DND-41 (cell line): ENCODE data around the gene PCYOX1L.

Experiments used
- ATAC-seq: fragments of 200-7000 bp; cut with Tn5 transposase; 3 replicates; pipeline ENCODE4 v1.9.1; 2021; ENCODE audit warnings: low read depth; ENCODE audit not compliant: insufficient read depth
- DNase-seq: peaks from one replicate; pipeline ENCODE4 v3.0.0-alpha.2; 2020
- H2AFZ ChIP-seq: 2 replicates; pipeline ENCODE4 v1.6.0; 2012; ENCODE audit warnings: low read depth, low read length
- H3K27ac ChIP-seq: 2 replicates; pipeline ENCODE4 v1.5.1; 2012; ENCODE audit warnings: low read length, inconsistent platforms
- H3K27me3 ChIP-seq: fragments of 200-600 bp; sonication (generic); 2 replicates; pipeline ENCODE4 v1.6.0; 2012; ENCODE audit warnings: low read length, mild to moderate bottlenecking, inconsistent platforms; ENCODE audit not compliant: insufficient read depth, poor library complexity
- H3K36me3 ChIP-seq: 2 replicates; pipeline ENCODE4 v1.5.1; 2012; ENCODE audit warnings: low read length, inconsistent platforms; ENCODE audit not compliant: insufficient read depth
- H3K4me1 ChIP-seq: 2 replicates; pipeline ENCODE4 v1.5.1; 2012; ENCODE audit warnings: mild to moderate bottlenecking, low read length; ENCODE audit not compliant: insufficient read depth
- H3K4me2 ChIP-seq: 2 replicates; pipeline ENCODE4 v1.6.0; 2012; ENCODE audit warnings: mild to moderate bottlenecking, moderate library complexity, low read length, inconsistent platforms; ENCODE audit not compliant: insufficient read depth
- H3K4me3 ChIP-seq, 2 experiments: fragments of 200-600 bp in 1 of 2; shearing (Covaris generic) in 1 of 2; 2 replicates each; pipeline ENCODE4 v1.5.1; 2012 to 2016; ENCODE audit warnings: inconsistent platforms in 2 of 2, low read length in 2 of 2, mild to moderate bottlenecking in 2 of 2, low read depth in 1 of 2, moderate library complexity in 1 of 2
- H3K79me2 ChIP-seq: 2 replicates; pipeline ENCODE4 v1.6.0; 2012; ENCODE audit warnings: low read length, inconsistent platforms; ENCODE audit not compliant: insufficient read depth
- H3K9ac ChIP-seq: 2 replicates; pipeline ENCODE4 v1.6.0; 2012; ENCODE audit warnings: low read depth, mild to moderate bottlenecking, inconsistent platforms, low read length, moderate library complexity
- H3K9me3 ChIP-seq: 2 replicates; pipeline ENCODE4 v1.5.1; 2012; ENCODE audit warnings: low read length, moderate library complexity, mild to moderate bottlenecking, inconsistent platforms; ENCODE audit not compliant: insufficient read depth, severe bottlenecking
- H4K20me1 ChIP-seq: 2 replicates; pipeline ENCODE4 v1.6.0; 2012; ENCODE audit warnings: low read length; ENCODE audit not compliant: insufficient read depth
- CTCF ChIP-seq: IDR thresholded peaks from 2 replicates; pipeline ENCODE4 v1.5.1; 2012; ENCODE audit warnings: borderline replicate concordance, low read length, moderate library complexity, mild to moderate bottlenecking; ENCODE audit not compliant: poor library complexity, severe bottlenecking; ENCODE audit errors: extremely low read depth
- EZH2 ChIP-seq: IDR thresholded peaks from 3 replicates; pipeline ENCODE4 v1.6.1; 2012; ENCODE audit warnings: borderline replicate concordance, low read depth, mild to moderate bottlenecking, moderate library complexity, low read length, inconsistent platforms; ENCODE audit not compliant: severe bottlenecking

Gene PCYOX1L

GRCh38 chr5:149406203-149406978, 48.5 kb downstream of the PCYOX1L start:
- Histone ChIP-seq H3K4me3 (no peak overlapping the region), H3K9ac (no peak overlapping the region), H2AFZ (no peak overlapping the region), H3K4me2 (no peak overlapping the region), H3K4me1 (no peaks in the 10 kb centered on the region), H3K27ac (no peak overlapping the region), H3K9me3 (no peaks in the 10 kb centered on the region), H3K79me2 (no peaks in the 10 kb centered on the region), H3K36me3 (no peaks in the 10 kb centered on the region), H3K27me3 (peaks cover 13% of the 10 kb centered on the region), H4K20me1 (no peaks in the 10 kb centered on the region)
- TF ChIP-seq EZH2 (no peak), CTCF (no peak)
- ATAC-seq: no peak
- no peak for DNase-seq

GRCh38 chr5:149406979-149407306, 49.1 kb downstream of the PCYOX1L start:
- Histone ChIP-seq H3K27ac (no peak overlapping the region), H2AFZ (no peak overlapping the region), H3K4me2 (no peak overlapping the region), H3K4me1 (no peaks in the 10 kb centered on the region), H4K20me1 (no peaks in the 10 kb centered on the region), H3K9ac (no peak overlapping the region), H3K79me2 (no peaks in the 10 kb centered on the region), H3K9me3 (no peaks in the 10 kb centered on the region), H3K4me3 (no peak overlapping the region), H3K36me3 (no peaks in the 10 kb centered on the region), H3K27me3 (peaks cover 13% of the 10 kb centered on the region)
- TF ChIP-seq EZH2 (no peak), CTCF (no peak)
- DNase-seq: no peak
- ATAC-seq: no peak

GRCh38 chr5:149407323-149408251, 49.7 kb downstream of the PCYOX1L start:
- Histone ChIP-seq H2AFZ (no peak overlapping the region), H3K4me1 (no peaks in the 10 kb centered on the region), H3K79me2 (no peaks in the 10 kb centered on the region), H3K9ac (no peak overlapping the region), H4K20me1 (no peaks in the 10 kb centered on the region), H3K9me3 (no peaks in the 10 kb centered on the region), H3K27ac (no peak overlapping the region), H3K27me3 (peaks cover 13% of the 10 kb centered on the region), H3K36me3 (no peaks in the 10 kb centered on the region), H3K4me3 (no peak overlapping the region), H3K4me2 (no peak overlapping the region)
- TF ChIP-seq CTCF: no peak
- TF ChIP-seq EZH2: no peak
- no peak for DNase-seq
- ATAC-seq: no peak
